ENCODE measurements around the gene AKT3.

Gene AKT3

GRCh38 chr1:243708210-243708609, 141.8 kb downstream of the AKT3 start:
- Histone ChIP-seq H3K36me3 (ENCODE audit: insufficient read depth, low read length) (no peaks in the 10 kb centered on the region), H3K4me1 (ENCODE audit: insufficient read depth, low read length, poor library complexity, severe bottlenecking) (no peaks in the 10 kb centered on the region), H3K79me2 (ENCODE audit: insufficient read depth, low read length) (no peaks in the 10 kb centered on the region), H3K27me3 (ENCODE audit: insufficient read depth, low read length, poor library complexity, severe bottlenecking) (no peaks in the 10 kb centered on the region), H3K4me2 (ENCODE audit: low read depth, low read length, poor library complexity, severe bottlenecking) (no peak overlapping the region), H4K20me1 (ENCODE audit: insufficient read depth, low read length, poor library complexity, severe bottlenecking) (no peaks in the 10 kb centered on the region), H3K9me3 (ENCODE audit: insufficient read depth, low read depth, low read length) (no peaks in the 10 kb centered on the region), H3K9me2 (replicated peaks; ENCODE audit: low read depth, low read length) (no peaks in the 10 kb centered on the region), H3F3A (ENCODE audit: low read depth) (no peaks in the 10 kb centered on the region), H2AFZ (ENCODE audit: low read length) (no peak overlapping the region), H3K4me3 (ENCODE audit: low read length, poor library complexity, severe bottlenecking) (no peak overlapping the region), H3K9ac (ENCODE audit: low read depth, low read length, poor library complexity, severe bottlenecking) (no peak overlapping the region)
- TF ChIP-seq CTCF (conservative IDR thresholded peaks at IDR 0.05; ENCODE audit: low read length) (peak; percentile 48), EZH2phosphoT487 (IDR thresholded peaks at IDR 0.05; ENCODE audit: borderline replicate concordance) (no peak)

GRCh38 chr1:243706563-243706962, 143.5 kb downstream of the AKT3 start:
- Histone ChIP-seq H4K20me1 (ENCODE audit: insufficient read depth, low read length, poor library complexity, severe bottlenecking) (no peaks in the 10 kb centered on the region), H3F3A (ENCODE audit: low read depth) (no peaks in the 10 kb centered on the region), H3K79me2 (ENCODE audit: insufficient read depth, low read length) (no peaks in the 10 kb centered on the region), H3K36me3 (ENCODE audit: insufficient read depth, low read length) (no peaks in the 10 kb centered on the region), H3K27me3 (ENCODE audit: insufficient read depth, low read length, poor library complexity, severe bottlenecking) (no peaks in the 10 kb centered on the region), H3K9me3 (ENCODE audit: insufficient read depth, low read depth, low read length) (no peaks in the 10 kb centered on the region), H3K4me3 (ENCODE audit: low read length, poor library complexity, severe bottlenecking) (no peak overlapping the region), H3K9me2 (replicated peaks; ENCODE audit: low read depth, low read length) (no peaks in the 10 kb centered on the region), H3K4me2 (ENCODE audit: low read depth, low read length, poor library complexity, severe bottlenecking) (no peak overlapping the region), H3K9ac (ENCODE audit: low read depth, low read length, poor library complexity, severe bottlenecking) (no peak overlapping the region), H3K4me1 (ENCODE audit: insufficient read depth, low read length, poor library complexity, severe bottlenecking) (no peaks in the 10 kb centered on the region), H2AFZ (ENCODE audit: low read length) (no peak overlapping the region)
- no peak for TF ChIP-seq EZH2phosphoT487 (IDR thresholded peaks at IDR 0.05; ENCODE audit: borderline replicate concordance)
- no peak for TF ChIP-seq CTCF (conservative IDR thresholded peaks at IDR 0.05; ENCODE audit: low read length)

- H3K9me3 ChIP-seq (ENCODE audit: insufficient read depth, low read depth, low read length) = no peaks in the 10 kb centered on the region
- no peak overlapping the region for H3K4me3 ChIP-seq (ENCODE audit: low read length, poor library complexity, severe bottlenecking)
- no peaks in the 10 kb centered on the region for H3K9me2 ChIP-seq (replicated peaks; ENCODE audit: low read depth, low read length)
- no peak for TF ChIP-seq CTCF (conservative IDR thresholded peaks at IDR 0.05; ENCODE audit: low read length)
- no peak for TF ChIP-seq EZH2phosphoT487 (IDR thresholded peaks at IDR 0.05; ENCODE audit: borderline replicate concordance)
- no peaks in the 10 kb centered on the region for H3F3A ChIP-seq (ENCODE audit: low read depth)
- H3K79me2 ChIP-seq (ENCODE audit: insufficient read depth, low read length) = no peaks in the 10 kb centered on the region
- H3K27me3 ChIP-seq (ENCODE audit: insufficient read depth, low read length, poor library complexity, severe bottlenecking) = no peaks in the 10 kb centered on the region
- no peak overlapping the region for H3K9ac ChIP-seq (ENCODE audit: low read depth, low read length, poor library complexity, severe bottlenecking)
- no peak overlapping the region for H3K4me2 ChIP-seq (ENCODE audit: low read depth, low read length, poor library complexity, severe bottlenecking)
- no peaks in the 10 kb centered on the region for H3K36me3 ChIP-seq (ENCODE audit: insufficient read depth, low read length)
- no peak overlapping the region for H2AFZ ChIP-seq (ENCODE audit: low read length)
- no peaks in the 10 kb centered on the region for H4K20me1 ChIP-seq (ENCODE audit: insufficient read depth, low read length, poor library complexity, severe bottlenecking)
- no peaks in the 10 kb centered on the region for H3K4me1 ChIP-seq (ENCODE audit: insufficient read depth, low read length, poor library complexity, severe bottlenecking)
These were observed 144.5 kb downstream of the AKT3 start for GRCh38 chr1:243705585-243705984.
